MM.1S (cell line): ENCODE measurements around the gene SHMT1.

Source experiments
- CTCF ChIP-seq: fragments of 300-600 bp; sonication (generic); IDR thresholded peaks from 2 replicates; pipeline ENCODE4 v1.5.1; 2016; ENCODE audit warnings: antibody characterized with exemption, low read length, mixed read lengths
- EZH2 ChIP-seq: fragments of 300-600 bp; sonication (generic); optimal IDR thresholded peaks from 2 replicates; pipeline ENCODE3; 2017; ENCODE audit warnings: low read depth, mild to moderate bottlenecking, antibody characterized with exemption, low read length, mixed read lengths

- no peak for TF ChIP-seq CTCF
- TF ChIP-seq EZH2 = no peak
These were observed 83.1 kb downstream of the SHMT1 start for GRCh38 chr17:18280249-18280648.
